Prostate gland (tissue), 2 donors: ENCODE results near the gene FAIM2.

ENCODE experiments used
- POLR2AphosphoS5 ChIP-seq: sonication (generic); formaldehyde crosslinking; IDR thresholded peaks from one replicate; pipeline ENCODE4 v1.6.1; 2017; ENCODE audit warnings: antibody characterized with exemption
- TF ChIP-seq, protein P1 (sequence below), 4 experiments: fragments of 200-600 bp in 2 of 4; fragments of 450-650 bp in 2 of 4; sonication (generic) in 2 of 4; IDR thresholded peaks; 1 replicate in 3 of 4; 2 replicates in 1 of 4; pipeline ENCODE4 v1.5.1; 2016 to 2019; ENCODE audit warnings: antibody characterized with exemption in 4 of 4, mild to moderate bottlenecking in 2 of 4, moderate library complexity in 2 of 4

DNA sequence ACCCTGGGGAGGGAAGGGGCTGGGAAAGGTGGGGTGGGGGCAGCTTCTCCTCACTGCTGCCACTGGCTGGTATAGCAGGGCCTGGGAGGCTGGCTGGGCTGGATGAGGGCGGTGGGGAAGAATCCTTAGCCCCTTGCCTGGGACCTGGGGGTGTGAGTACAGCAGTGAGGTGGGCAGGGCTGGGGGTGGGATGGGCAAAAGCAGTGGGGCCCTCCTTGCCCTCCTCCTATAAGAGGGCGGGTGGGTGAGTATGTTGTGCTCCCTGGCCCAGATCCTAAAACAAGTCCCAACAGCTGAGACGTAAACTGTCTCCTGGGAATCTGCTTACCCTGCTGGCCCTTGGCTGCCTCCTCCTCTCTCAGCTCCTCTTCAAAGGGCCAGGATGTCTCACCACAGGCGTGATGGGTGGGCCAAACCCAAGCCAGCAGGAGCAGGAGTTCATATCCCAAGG, 77.7 kb downstream of the FAIM2 start:
- TF ChIP-seq, protein P1, sequence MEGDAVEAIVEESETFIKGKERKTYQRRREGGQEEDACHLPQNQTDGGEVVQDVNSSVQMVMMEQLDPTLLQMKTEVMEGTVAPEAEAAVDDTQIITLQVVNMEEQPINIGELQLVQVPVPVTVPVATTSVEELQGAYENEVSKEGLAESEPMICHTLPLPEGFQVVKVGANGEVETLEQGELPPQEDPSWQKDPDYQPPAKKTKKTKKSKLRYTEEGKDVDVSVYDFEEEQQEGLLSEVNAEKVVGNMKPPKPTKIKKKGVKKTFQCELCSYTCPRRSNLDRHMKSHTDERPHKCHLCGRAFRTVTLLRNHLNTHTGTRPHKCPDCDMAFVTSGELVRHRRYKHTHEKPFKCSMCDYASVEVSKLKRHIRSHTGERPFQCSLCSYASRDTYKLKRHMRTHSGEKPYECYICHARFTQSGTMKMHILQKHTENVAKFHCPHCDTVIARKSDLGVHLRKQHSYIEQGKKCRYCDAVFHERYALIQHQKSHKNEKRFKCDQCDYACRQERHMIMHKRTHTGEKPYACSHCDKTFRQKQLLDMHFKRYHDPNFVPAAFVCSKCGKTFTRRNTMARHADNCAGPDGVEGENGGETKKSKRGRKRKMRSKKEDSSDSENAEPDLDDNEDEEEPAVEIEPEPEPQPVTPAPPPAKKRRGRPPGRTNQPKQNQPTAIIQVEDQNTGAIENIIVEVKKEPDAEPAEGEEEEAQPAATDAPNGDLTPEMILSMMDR (IDR thresholded peaks at IDR 0.05): no peak
- TF ChIP-seq POLR2AphosphoS5: no peak
